GM12872 (cell line): ENCODE results near the gene CHEK1.

Experiments
- TF ChIP-seq, protein P1 (sequence below): IDR thresholded peaks from 3 replicates; pipeline ENCODE4 v1.5.1; 2011; ENCODE audit warnings: low read depth, mild to moderate bottlenecking, low read length, moderate library complexity; ENCODE audit not compliant: insufficient read depth

The CHEK1 gene

GRCh38 chr11:125667151-125667550, 42.2 kb downstream of the CHEK1 start:
- TF ChIP-seq, protein P1, sequence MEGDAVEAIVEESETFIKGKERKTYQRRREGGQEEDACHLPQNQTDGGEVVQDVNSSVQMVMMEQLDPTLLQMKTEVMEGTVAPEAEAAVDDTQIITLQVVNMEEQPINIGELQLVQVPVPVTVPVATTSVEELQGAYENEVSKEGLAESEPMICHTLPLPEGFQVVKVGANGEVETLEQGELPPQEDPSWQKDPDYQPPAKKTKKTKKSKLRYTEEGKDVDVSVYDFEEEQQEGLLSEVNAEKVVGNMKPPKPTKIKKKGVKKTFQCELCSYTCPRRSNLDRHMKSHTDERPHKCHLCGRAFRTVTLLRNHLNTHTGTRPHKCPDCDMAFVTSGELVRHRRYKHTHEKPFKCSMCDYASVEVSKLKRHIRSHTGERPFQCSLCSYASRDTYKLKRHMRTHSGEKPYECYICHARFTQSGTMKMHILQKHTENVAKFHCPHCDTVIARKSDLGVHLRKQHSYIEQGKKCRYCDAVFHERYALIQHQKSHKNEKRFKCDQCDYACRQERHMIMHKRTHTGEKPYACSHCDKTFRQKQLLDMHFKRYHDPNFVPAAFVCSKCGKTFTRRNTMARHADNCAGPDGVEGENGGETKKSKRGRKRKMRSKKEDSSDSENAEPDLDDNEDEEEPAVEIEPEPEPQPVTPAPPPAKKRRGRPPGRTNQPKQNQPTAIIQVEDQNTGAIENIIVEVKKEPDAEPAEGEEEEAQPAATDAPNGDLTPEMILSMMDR: no peak

GRCh38 chr11:125670172-125670571, 45.2 kb downstream of the CHEK1 start:
- TF ChIP-seq, protein P1: no peak

GRCh38 chr11:125671561-125671960, 46.6 kb downstream of the CHEK1 start:
- TF ChIP-seq, protein P1: no peak

DNA sequence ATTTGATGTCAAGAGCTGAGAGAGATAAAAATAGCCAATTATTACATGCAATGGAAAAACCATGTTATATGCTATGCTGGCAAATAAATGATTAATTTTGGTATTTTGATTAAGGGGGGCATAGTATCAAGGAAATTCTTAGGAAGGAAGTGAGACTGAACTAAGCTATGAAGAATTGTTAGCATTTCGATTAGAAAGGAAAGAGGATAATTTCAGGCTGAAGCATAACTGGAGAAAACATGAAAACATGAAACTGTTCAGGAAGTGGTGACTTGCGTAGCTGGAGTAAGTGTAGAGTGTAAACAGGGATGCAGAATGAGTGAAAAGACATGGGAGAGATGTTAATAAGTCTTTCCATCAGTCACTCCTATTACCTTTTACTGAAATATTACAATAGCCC, 49.2 kb downstream of the CHEK1 start:
- TF ChIP-seq, protein P1: no peak

DNA sequence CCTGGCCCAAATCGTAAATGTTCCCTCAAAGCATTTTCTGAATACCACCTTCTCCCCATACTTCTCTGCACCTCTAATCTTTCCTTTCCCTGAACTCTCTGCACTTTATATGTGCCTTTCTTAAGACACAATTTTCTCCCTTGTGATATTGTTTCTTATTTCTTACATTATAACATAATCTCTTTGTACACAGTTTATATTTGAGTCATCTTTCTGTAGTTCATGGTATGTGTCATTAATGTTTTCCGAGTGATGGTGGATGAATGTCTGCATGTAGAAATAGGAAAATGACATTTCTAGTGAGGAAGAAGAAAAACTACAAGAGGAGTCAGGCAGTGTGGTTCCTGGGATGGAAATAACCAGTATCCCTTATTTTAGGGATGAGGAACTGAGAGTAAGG, 50.2 kb downstream of the CHEK1 start:
- TF ChIP-seq, protein P1: no peak

DNA sequence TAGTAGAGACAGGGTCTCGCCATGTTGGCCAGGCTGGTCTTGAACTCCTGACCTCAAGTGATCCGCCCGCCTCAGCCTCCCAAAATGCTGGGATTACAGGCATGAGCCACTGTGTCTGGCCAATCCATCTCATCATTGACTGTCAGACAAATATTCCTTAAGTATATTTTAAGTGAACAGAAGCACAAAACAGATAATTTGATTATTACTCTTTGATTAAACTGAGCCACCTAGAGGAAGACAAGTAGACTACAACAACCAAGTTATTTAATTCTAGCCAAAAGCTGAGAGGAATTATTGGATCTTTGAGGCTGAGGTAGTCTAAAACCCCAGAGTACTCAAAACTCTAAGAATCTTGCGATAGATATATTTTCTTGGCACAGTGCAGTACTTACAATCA, 54.4 kb downstream of the CHEK1 start:
- TF ChIP-seq, protein P1: no peak; the same call in 2 of the 3 replicates

DNA sequence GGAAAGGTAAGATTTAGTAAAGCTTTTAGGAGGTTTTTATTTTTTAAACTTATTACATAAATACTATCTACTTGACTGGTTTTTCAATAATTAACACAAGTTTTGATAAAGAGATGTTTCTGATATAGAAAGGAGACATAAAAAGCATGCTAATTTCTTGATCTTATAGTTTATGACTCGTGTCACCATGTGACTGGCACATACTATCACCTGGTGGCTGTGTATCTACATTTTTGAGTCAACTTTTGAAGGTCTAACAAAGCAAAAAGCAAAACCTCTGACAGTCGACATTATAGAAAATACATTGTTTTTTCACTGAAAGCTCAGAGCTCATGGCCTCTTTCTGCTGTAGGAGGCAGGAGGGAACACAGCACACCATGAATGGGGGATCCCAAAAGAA, 54.9 kb downstream of the CHEK1 start:
- TF ChIP-seq, protein P1: no peak

DNA sequence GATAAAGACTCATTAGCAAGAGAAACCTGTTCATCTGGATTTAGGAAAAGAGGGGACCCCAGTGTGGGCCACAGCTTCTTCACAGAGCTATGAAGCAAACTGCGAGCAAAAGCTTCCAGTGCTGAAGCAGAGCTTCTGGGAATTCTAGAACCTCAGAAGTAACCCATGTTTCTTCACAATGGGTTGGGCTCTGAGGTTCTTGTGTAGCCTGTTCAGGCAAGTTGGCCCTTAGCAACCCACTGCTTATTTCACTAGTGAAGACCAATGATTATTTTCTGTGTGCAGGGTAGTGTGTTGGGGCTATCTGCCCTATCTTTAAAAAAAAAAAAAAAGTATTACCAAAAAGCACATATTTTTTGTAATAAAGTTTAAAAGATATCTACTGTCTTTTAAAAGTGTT, 55.8 kb downstream of the CHEK1 start, which contains the start of gene ACRV1:
TSS of gene ACRV1 (minus strand) at position 101 of the 400 bp plus-strand sequence. CDS start at position 34, 67 bp downstream.
- TF ChIP-seq, protein P1: no peak
